Retinal pigment epithelial cell (primary cell): ENCODE results near the gene AMDHD1.

Source experiments
- DNase-seq: peaks from one replicate; pipeline ENCODE4 v3.0.0-alpha.2; 2010; ENCODE audit warnings: low read depth
- H3K4me3 ChIP-seq: 2 replicates; pipeline ENCODE4 v1.5.1; 2011; ENCODE audit warnings: mild to moderate bottlenecking, low read length, control low read depth, moderate library complexity
- TF ChIP-seq, protein P1 (sequence below): conservative IDR thresholded peaks from 2 replicates; pipeline ENCODE4 v1.5.1; 2011; ENCODE audit warnings: low read depth, low read length, control low read depth, inconsistent platforms

The AMDHD1 gene, protein sequence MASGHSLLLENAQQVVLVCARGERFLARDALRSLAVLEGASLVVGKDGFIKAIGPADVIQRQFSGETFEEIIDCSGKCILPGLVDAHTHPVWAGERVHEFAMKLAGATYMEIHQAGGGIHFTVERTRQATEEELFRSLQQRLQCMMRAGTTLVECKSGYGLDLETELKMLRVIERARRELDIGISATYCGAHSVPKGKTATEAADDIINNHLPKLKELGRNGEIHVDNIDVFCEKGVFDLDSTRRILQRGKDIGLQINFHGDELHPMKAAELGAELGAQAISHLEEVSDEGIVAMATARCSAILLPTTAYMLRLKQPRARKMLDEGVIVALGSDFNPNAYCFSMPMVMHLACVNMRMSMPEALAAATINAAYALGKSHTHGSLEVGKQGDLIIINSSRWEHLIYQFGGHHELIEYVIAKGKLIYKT

DNA sequence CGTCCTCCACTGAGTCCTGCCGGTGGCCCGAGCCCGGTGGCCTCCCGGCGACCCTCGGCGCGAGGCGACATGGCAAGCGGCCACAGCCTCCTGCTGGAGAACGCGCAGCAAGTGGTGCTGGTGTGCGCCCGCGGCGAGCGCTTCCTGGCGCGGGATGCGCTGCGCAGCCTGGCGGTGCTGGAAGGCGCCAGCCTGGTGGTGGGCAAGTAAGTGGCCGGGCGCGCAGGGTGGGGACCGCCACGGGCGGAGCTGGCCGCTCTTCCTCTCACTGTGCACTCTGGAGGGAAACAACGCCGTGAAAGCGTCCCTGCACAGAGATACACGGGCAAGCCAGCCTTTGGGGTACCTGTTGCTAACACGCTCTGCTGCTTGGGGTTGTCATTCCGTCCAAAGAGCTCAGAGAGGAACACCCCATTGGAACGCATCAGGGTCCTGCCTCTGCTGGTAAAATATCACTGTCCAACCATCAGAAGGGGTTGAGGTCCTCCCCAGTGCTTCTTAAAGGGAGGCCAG lies at the start of gene AMDHD1:
Gene AMDHD1 (plus strand): TSS at position 2 of the 513 bp plus-strand sequence. CDS start 68 bp downstream, at position 70.
- peak within 1 kb of the TSS; percentile 86 for H3K4me3 ChIP-seq
- TF ChIP-seq, protein P1, sequence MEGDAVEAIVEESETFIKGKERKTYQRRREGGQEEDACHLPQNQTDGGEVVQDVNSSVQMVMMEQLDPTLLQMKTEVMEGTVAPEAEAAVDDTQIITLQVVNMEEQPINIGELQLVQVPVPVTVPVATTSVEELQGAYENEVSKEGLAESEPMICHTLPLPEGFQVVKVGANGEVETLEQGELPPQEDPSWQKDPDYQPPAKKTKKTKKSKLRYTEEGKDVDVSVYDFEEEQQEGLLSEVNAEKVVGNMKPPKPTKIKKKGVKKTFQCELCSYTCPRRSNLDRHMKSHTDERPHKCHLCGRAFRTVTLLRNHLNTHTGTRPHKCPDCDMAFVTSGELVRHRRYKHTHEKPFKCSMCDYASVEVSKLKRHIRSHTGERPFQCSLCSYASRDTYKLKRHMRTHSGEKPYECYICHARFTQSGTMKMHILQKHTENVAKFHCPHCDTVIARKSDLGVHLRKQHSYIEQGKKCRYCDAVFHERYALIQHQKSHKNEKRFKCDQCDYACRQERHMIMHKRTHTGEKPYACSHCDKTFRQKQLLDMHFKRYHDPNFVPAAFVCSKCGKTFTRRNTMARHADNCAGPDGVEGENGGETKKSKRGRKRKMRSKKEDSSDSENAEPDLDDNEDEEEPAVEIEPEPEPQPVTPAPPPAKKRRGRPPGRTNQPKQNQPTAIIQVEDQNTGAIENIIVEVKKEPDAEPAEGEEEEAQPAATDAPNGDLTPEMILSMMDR: no peak
- DNase-seq: peak; percentile 9

DNA sequence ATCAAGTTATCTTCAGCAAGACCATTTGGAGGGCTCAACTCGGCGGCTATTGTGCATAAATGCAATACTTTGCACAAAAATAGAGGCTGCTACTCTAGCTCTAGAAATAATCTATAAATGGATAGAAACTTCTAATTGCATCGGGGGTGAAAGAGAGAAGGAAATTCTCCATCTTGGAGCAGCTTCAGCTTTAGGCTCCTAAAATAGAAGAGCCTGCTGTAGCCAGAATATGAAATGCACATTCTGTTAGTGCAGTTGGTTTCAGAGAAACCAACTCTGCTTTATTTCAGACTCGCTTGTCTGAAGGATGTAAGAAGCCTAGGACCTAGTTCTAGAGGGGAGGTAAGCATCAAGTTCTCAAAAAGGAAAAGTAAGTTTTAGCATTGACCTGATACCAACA lies 46.3 kb upstream of the AMDHD1 start:
- DNase-seq: no peak
- no peak overlapping the region for H3K4me3 ChIP-seq
- TF ChIP-seq, protein P1: no peak

DNA sequence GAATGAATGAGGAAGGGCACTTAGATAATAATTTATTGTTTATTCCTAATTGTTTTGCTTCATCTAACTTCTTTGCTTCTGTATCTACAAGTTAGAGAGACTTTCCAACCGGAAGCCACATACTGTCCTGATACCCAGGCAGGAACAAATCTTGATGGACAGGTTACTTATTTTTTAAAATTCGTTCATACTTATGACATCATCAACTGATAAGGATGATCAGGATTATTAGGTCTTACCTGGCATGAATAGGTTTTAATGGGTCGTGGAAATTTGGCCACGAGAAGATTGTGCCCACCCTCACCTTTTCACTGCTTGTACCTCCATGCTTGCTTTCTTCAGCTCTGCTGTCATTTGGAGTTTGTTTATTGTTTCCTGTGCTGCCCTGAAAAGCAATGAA lies 45.0 kb upstream of the AMDHD1 start:
- TF ChIP-seq, protein P1: no peak
- no peak overlapping the region for H3K4me3 ChIP-seq
- DNase-seq: no peak

DNA sequence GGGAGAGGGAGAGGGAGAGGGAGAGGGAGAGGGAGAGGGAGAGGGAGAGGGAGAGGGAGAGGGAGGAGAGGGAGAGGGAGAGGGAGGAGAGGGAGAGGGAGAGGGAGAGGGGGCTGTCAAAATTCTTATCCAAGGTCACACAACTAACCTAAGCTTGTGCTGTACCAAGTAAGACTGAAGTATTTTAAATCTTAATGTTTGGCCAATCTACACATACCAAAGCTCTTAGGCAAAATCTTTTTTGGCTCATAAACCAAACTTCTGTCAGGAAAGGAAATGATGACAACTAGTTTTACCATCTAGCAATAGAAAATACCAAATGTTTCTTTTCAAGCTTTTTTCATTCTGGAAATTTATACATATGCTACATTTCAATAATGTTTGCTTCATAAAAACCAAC lies 34.6 kb upstream of the AMDHD1 start:
- H3K4me3 ChIP-seq: no peak overlapping the region
- TF ChIP-seq, protein P1: no peak
- DNase-seq: peak; percentile 3

DNA sequence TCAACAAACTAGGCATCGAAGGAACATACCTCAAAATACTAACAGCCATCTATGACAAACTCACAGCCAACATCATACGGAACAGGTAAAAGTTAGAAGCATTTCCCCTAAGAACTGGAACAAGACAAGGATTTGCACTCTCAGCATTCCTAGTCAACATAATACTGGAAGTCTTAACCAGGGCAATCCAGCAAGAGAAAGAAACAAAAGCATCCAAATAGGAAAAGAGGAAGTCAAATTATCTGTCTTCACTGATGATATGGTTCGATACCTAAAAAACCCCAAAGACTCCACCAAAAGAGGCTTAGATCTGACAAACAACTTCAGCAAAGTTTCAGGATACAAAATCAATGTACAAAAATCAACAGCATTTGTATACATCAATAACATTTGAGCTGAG lies 33.3 kb upstream of the AMDHD1 start:
- TF ChIP-seq, protein P1: no peak
- H3K4me3 ChIP-seq: no peak overlapping the region
- DNase-seq: no peak

DNA sequence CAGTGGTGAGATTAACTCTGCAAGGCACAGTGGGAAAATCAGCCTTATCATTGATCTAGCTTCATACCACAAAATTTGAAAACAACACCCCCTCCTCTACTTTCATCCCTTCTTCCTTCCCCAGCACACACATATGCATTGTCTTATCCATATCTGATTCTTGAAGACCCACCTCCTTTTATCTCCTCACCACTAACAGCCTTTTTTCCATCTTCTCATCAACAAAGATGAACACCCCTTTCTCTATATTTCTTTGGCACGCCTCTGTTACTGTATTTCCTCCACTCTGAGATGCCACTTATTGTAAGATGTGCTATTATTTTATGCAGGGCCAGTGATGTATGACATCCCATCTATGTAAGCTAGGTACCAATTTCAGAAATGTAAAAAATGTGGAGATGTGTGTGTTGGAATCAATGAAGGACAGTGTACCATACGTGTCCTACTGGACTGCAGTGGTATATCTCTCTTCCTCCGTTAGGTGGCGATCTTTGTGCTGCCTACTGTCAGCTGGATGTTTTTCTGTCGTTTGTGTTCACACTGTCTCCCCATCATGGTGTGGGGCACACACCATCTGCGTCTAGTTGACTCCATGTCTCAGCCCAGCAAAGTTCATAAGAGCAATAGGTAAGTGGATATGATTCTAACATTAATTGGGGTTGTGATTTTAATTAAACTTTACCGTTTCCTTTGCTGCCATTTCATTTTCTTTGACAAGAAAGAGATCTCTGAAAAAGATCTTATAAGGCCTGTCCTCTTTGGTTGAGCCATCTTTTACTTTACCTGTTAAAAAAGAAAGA lies 24.7 kb upstream of the AMDHD1 start:
- DNase-seq: no peak
- H3K4me3 ChIP-seq: no peak overlapping the region
- TF ChIP-seq, protein P1: peak; percentile 94

DNA sequence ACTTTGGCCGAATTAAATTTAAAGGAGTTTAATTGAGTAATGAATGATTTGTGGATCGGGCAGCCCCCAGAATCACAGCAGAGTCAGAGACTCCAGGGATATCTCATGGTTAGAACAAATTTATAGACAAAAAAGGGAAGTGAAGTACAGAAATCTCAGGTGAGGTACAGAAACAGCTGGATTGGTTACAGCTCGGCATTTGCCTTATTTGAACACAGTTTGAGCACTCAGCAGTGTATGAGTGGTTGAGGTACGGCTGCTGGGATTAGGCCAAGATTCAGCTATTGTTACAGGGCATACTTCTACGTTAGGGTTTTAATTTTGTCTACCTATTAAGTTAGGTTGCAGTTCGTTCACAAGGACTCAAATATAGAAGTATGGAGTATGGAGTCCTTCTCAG lies 24.0 kb upstream of the AMDHD1 start:
- no peak for DNase-seq
- no peak overlapping the region for H3K4me3 ChIP-seq
- TF ChIP-seq, protein P1: no peak
